Loucy (cell line): Measurements from ENCODE around the gene SPDEF.

ENCODE experiments used
- H2AFZ ChIP-seq: fragments of 200-600 bp; sonication (generic); 2 replicates; pipeline ENCODE4 v1.6.0; 2016; ENCODE audit warnings: antibody characterized with exemption, mild to moderate bottlenecking, low read length, moderate library complexity
- H3F3A ChIP-seq: fragments of 200-600 bp; 2 replicates; pipeline ENCODE4 v1.6.0; 2016; ENCODE audit warnings: antibody characterized with exemption, low read depth, mild to moderate bottlenecking
- H3K27me3 ChIP-seq: fragments of 200-600 bp; sonication (generic); 2 replicates; pipeline ENCODE4 v1.6.1; 2014; ENCODE audit warnings: low read length, mild to moderate bottlenecking; ENCODE audit not compliant: insufficient read depth, poor library complexity, severe bottlenecking
- H3K36me3 ChIP-seq: fragments of 200-600 bp; sonication (generic); 2 replicates; pipeline ENCODE4 v1.6.1; 2016; ENCODE audit warnings: low read length; ENCODE audit not compliant: insufficient read depth
- H3K4me1 ChIP-seq: fragments of 200-600 bp; sonication (generic); 2 replicates; pipeline ENCODE4 v1.5.1; 2014; ENCODE audit warnings: low read length, mild to moderate bottlenecking; ENCODE audit not compliant: insufficient read depth, poor library complexity, severe bottlenecking
- H3K4me2 ChIP-seq: fragments of 200-600 bp; sonication (generic); 2 replicates; pipeline ENCODE4 v1.6.0; 2014; ENCODE audit warnings: antibody characterized with exemption, low read length, low read depth, mild to moderate bottlenecking; ENCODE audit not compliant: poor library complexity, severe bottlenecking
- H3K4me3 ChIP-seq: fragments of 200-600 bp; sonication (generic); 2 replicates; pipeline ENCODE4 v1.5.1; 2014; ENCODE audit warnings: low read length, mild to moderate bottlenecking, mixed read lengths; ENCODE audit not compliant: poor library complexity, severe bottlenecking
- H3K79me2 ChIP-seq: fragments of 200-600 bp; sonication (generic); 2 replicates; pipeline ENCODE4 v1.6.1; 2014; ENCODE audit warnings: low read length; ENCODE audit not compliant: insufficient read depth
- H3K9ac ChIP-seq: fragments of 200-600 bp; sonication (generic); 2 replicates; pipeline ENCODE4 v1.6.0; 2014; ENCODE audit warnings: mild to moderate bottlenecking, low read depth, low read length, moderate library complexity; ENCODE audit not compliant: poor library complexity, severe bottlenecking
- H3K9me2 ChIP-seq: fragments of 200-600 bp; sonication (generic); replicated peaks from 2 replicates; pipeline ENCODE4 v1.6.1; 2016; ENCODE audit warnings: low read depth, low read length, mixed read lengths
- H3K9me3 ChIP-seq: fragments of 200-600 bp; sonication (generic); 2 replicates; pipeline ENCODE4 v1.6.1; 2014; ENCODE audit warnings: mild to moderate bottlenecking, antibody characterized with exemption, low read length, low read depth; ENCODE audit not compliant: insufficient read depth
- H4K20me1 ChIP-seq: fragments of 200-600 bp; sonication (generic); 2 replicates; pipeline ENCODE4 v1.6.0; 2014; ENCODE audit warnings: antibody characterized with exemption, low read length, mild to moderate bottlenecking; ENCODE audit not compliant: insufficient read depth, poor library complexity, severe bottlenecking
- EZH2phosphoT487 ChIP-seq: fragments of 200-600 bp; IDR thresholded peaks from 2 replicates; pipeline ENCODE4 v1.6.1; 2018; ENCODE audit warnings: antibody characterized with exemption, mild to moderate bottlenecking, moderate library complexity, borderline replicate concordance
- TF ChIP-seq, protein P1 (sequence below): fragments of 200-600 bp; sonication (generic); conservative IDR thresholded peaks from 2 replicates; pipeline ENCODE4 v1.5.1; 2014; ENCODE audit warnings: mild to moderate bottlenecking, antibody characterized with exemption, low read length

SPDEF gene

DNA sequence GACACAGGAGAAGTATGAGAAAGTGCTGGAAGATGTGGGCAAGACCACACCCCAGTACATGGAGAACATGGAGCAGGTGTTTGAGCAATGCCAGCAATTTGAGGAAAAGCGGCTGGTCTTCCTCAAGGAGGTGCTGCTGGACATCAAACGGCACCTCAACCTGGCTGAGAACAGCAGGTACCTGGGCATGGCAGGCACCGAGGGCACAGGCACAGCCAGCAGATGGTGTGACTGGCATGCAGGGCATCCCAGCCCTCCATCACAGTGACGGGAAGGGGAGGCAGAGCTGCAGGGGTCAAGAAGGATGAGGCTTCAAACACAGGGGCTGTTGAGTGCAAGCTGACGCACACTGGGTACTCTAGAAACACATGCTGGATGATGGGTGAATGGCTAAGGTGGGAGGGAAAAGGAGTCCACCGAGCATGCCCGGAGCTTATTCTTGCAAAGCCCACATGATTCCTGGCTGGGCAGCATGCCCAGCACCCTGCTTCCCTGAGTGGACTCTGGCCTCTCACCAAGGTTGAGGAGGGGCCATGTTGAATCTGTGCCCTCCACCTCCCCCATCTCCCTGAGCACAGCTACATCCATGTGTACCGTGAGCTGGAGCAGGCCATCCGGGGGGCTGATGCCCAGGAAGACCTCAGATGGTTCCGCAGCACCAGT, 26.3 kb downstream of the SPDEF start:
- H3K27me3 ChIP-seq, result no peaks in the 10 kb centered on the region
- no peaks in the 10 kb centered on the region for H4K20me1 ChIP-seq
- no peak overlapping the region for H2AFZ ChIP-seq
- H3K4me2 ChIP-seq, result no peak overlapping the region
- no peaks in the 10 kb centered on the region for H3K9me3 ChIP-seq
- H3K9ac ChIP-seq, result no peak overlapping the region
- no peak for TF ChIP-seq EZH2phosphoT487
- TF ChIP-seq, protein P1, sequence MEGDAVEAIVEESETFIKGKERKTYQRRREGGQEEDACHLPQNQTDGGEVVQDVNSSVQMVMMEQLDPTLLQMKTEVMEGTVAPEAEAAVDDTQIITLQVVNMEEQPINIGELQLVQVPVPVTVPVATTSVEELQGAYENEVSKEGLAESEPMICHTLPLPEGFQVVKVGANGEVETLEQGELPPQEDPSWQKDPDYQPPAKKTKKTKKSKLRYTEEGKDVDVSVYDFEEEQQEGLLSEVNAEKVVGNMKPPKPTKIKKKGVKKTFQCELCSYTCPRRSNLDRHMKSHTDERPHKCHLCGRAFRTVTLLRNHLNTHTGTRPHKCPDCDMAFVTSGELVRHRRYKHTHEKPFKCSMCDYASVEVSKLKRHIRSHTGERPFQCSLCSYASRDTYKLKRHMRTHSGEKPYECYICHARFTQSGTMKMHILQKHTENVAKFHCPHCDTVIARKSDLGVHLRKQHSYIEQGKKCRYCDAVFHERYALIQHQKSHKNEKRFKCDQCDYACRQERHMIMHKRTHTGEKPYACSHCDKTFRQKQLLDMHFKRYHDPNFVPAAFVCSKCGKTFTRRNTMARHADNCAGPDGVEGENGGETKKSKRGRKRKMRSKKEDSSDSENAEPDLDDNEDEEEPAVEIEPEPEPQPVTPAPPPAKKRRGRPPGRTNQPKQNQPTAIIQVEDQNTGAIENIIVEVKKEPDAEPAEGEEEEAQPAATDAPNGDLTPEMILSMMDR, result no peak
- H3K79me2 ChIP-seq, result no peaks in the 10 kb centered on the region
- no peaks in the 10 kb centered on the region for H3K36me3 ChIP-seq
- H3K4me1 ChIP-seq, result no peaks in the 10 kb centered on the region
- no peaks in the 10 kb centered on the region for H3F3A ChIP-seq
- no peaks in the 10 kb centered on the region for H3K9me2 ChIP-seq
- no peak overlapping the region for H3K4me3 ChIP-seq

DNA sequence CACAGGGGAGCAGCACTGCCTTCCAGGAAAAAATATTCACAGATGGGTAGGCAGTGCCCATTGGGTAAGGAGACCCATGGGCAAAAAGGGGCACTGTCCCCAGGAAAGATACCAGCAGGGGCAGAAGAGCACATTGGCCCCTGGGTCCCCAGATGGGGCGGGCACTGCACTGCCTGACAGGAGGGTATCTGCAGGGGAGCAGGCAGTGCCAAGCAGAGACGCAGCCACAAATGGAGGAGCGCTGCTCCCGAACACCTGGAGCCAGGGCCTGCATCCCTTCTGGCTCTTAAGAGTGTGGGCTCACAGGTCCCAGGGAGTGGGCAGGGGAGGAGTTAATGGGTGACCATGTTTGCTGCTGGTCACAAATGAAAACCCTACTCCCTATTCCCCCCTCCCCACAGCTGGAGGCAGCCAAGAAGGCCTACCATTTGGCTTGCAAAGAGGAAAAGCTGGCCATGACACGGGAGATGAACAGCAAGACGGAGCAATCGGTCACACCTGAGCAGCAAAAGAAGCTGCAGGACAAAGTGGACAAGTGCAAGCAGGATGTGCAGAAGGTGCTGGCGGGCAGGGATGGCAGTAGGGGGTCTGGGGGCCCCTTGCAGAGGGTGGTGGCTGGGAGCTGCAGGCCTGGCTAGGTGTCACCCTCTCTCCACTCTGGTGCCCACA, 27.0 kb downstream of the SPDEF start:
- no peaks in the 10 kb centered on the region for H3F3A ChIP-seq
- H3K9me2 ChIP-seq, result no peaks in the 10 kb centered on the region
- H3K9ac ChIP-seq, result no peak overlapping the region
- no peaks in the 10 kb centered on the region for H3K27me3 ChIP-seq
- no peaks in the 10 kb centered on the region for H3K9me3 ChIP-seq
- H4K20me1 ChIP-seq, result no peaks in the 10 kb centered on the region
- no peaks in the 10 kb centered on the region for H3K36me3 ChIP-seq
- no peak overlapping the region for H3K4me3 ChIP-seq
- H3K4me2 ChIP-seq, result no peak overlapping the region
- no peaks in the 10 kb centered on the region for H3K4me1 ChIP-seq
- TF ChIP-seq, protein P1, result no peak
- no peak for TF ChIP-seq EZH2phosphoT487
- H3K79me2 ChIP-seq, result no peaks in the 10 kb centered on the region
- no peak overlapping the region for H2AFZ ChIP-seq

GRCh38 chr6:34527751-34528670, 28.1 kb downstream of the SPDEF start:
- H3K4me1 ChIP-seq, result no peaks in the 10 kb centered on the region
- no peaks in the 10 kb centered on the region for H3K9me3 ChIP-seq
- peak overlapping the region; percentile 68 for H3K4me2 ChIP-seq
- H3K9ac ChIP-seq, result no peak overlapping the region
- H3K79me2 ChIP-seq, result no peaks in the 10 kb centered on the region
- no peak overlapping the region for H3K4me3 ChIP-seq
- H4K20me1 ChIP-seq, result no peaks in the 10 kb centered on the region
- no peaks in the 10 kb centered on the region for H3K27me3 ChIP-seq
- H3K36me3 ChIP-seq, result no peaks in the 10 kb centered on the region
- TF ChIP-seq, protein P1, result no peak
- no peaks in the 10 kb centered on the region for H3F3A ChIP-seq
- no peaks in the 10 kb centered on the region for H3K9me2 ChIP-seq
- H2AFZ ChIP-seq, result peak overlapping the region; percentile 88
